ENCODE results near the gene HCN2. TPM values are rescaled to one million over a fixed set of nuclear protein-coding genes. Genes with fewer than 3 reads are reported as not detected.

HCN2 gene
- total RNA-seq, 4 donors from 2014 or later, result 0.12 to 0.27 (median 0.21) TPM

GRCh38 chr19:595326-596262 lies 5.9 kb downstream of the HCN2 start:
- Histone ChIP-seq H3K27ac (no peak overlapping the region), H3K36me3 (no peaks in the 10 kb centered on the region), H3K4me3 (no peak overlapping the region), H3K27me3 (peaks cover 73% of the 10 kb centered on the region), H3K4me1 (peaks cover 0 to 11% (median 0%) of the 10 kb centered on the region in 3 donors), H3K9me3 (peaks cover 0 to 3% (median 0%) of the 10 kb centered on the region in 3 donors)
- TF ChIP-seq CTCF (IDR thresholded peaks at IDR 0.05) (no peak), EP300 (IDR thresholded peaks at IDR 0.05) (no peak), POLR2AphosphoS5 (IDR thresholded peaks at IDR 0.05) (no peak), POLR2A (IDR thresholded peaks at IDR 0.05) (no peak)
- no peak for ATAC-seq
- WGBS, 2 donors (ENCODE audit: low coverage in 1 of 2), result 70 to 80% methylated on average over 2 to 19 of the region's 42 CpGs

GRCh38 chr19:596263-596655 lies 6.6 kb downstream of the HCN2 start:
- Histone ChIP-seq H3K36me3 (no peaks in the 10 kb centered on the region), H3K9me3 (no peaks in the 10 kb centered on the region), H3K27me3 (peaks cover 66% of the 10 kb centered on the region), H3K4me3 (no peak overlapping the region), H3K4me1 (peaks cover 0 to 4% (median 0%) of the 10 kb centered on the region in 3 donors), H3K27ac (no peak overlapping the region)
- TF ChIP-seq EP300 (IDR thresholded peaks at IDR 0.05), result no peak
- no peak for TF ChIP-seq CTCF (IDR thresholded peaks at IDR 0.05)
- TF ChIP-seq POLR2AphosphoS5 (IDR thresholded peaks at IDR 0.05), result no peak
- TF ChIP-seq POLR2A (IDR thresholded peaks at IDR 0.05), result no peak
- WGBS, 2 donors (ENCODE audit: low coverage in 1 of 2), result no CpG with 5 or more reads among the region's 16 CpGs
- no peak for ATAC-seq

- WGBS, 2 donors (ENCODE audit: low coverage in 1 of 2), result 57 to 75% methylated on average over 6 to 8 of the region's 18 CpGs
- Histone ChIP-seq H3K4me3 (no peak overlapping the region), H3K27ac (no peak overlapping the region), H3K27me3 (peaks cover 52% of the 10 kb centered on the region), H3K36me3 (no peaks in the 10 kb centered on the region), H3K4me1 (no peaks in the 10 kb centered on the region), H3K9me3 (no peaks in the 10 kb centered on the region)
- TF ChIP-seq POLR2AphosphoS5 (IDR thresholded peaks at IDR 0.05), result no peak
- no peak for TF ChIP-seq CTCF (IDR thresholded peaks at IDR 0.05)
- no peak for TF ChIP-seq POLR2A (IDR thresholded peaks at IDR 0.05)
- TF ChIP-seq EP300 (IDR thresholded peaks at IDR 0.05), result no peak
- ATAC-seq, result no peak
These were observed 8.0 kb downstream of the HCN2 start for GRCh38 chr19:597406-598315.

GRCh38 chr19:601310-601709 lies 11.6 kb downstream of the HCN2 start:
- H3K27me3 ChIP-seq, result peaks cover 22% of the 10 kb centered on the region
- H3K9me3 ChIP-seq, result no peaks in the 10 kb centered on the region
- WGBS, 2 donors (ENCODE audit: low coverage in 1 of 2), result 82 to 86% methylated on average over 7 to 27 of the region's 28 CpGs
- H3K4me3 ChIP-seq, result no peak overlapping the region
- no peaks in the 10 kb centered on the region for H3K4me1 ChIP-seq
- ATAC-seq, result no peak
- no peak overlapping the region for H3K27ac ChIP-seq
- TF ChIP-seq POLR2AphosphoS5 (IDR thresholded peaks at IDR 0.05), result no peak
- H3K36me3 ChIP-seq, result no peaks in the 10 kb centered on the region

- Histone ChIP-seq H3K4me1 (no peaks in the 10 kb centered on the region), H3K27ac (no peak overlapping the region), H3K9me3 (no peaks in the 10 kb centered on the region), H3K4me3 (no peak overlapping the region), H3K27me3 (peaks cover 17% of the 10 kb centered on the region), H3K36me3 (no peaks in the 10 kb centered on the region)
- WGBS, 2 donors (ENCODE audit: low coverage in 1 of 2), result 79 to 91% methylated on average over 13 of the region's 25 CpGs
- TF ChIP-seq POLR2AphosphoS5 (IDR thresholded peaks at IDR 0.05), result no peak
- TF ChIP-seq EP300 (IDR thresholded peaks at IDR 0.05), result no peak
- no peak for TF ChIP-seq CTCF (IDR thresholded peaks at IDR 0.05)
- no peak for TF ChIP-seq POLR2A (IDR thresholded peaks at IDR 0.05)
- no peak for ATAC-seq
These were observed 12.1 kb downstream of the HCN2 start for GRCh38 chr19:601790-602189.
